ENCODE results near the gene SPNS1. TPM values are rescaled to one million over a fixed set of nuclear protein-coding genes. Genes with fewer than 3 reads are reported as not detected.

The SPNS1 gene
- total and polyA plus RNA-seq, 2 of the 8 experiments (the other 6 are each of a cell fraction or from before 2014, with no cell fraction given): 48.8 to 66.9 TPM

DNA sequence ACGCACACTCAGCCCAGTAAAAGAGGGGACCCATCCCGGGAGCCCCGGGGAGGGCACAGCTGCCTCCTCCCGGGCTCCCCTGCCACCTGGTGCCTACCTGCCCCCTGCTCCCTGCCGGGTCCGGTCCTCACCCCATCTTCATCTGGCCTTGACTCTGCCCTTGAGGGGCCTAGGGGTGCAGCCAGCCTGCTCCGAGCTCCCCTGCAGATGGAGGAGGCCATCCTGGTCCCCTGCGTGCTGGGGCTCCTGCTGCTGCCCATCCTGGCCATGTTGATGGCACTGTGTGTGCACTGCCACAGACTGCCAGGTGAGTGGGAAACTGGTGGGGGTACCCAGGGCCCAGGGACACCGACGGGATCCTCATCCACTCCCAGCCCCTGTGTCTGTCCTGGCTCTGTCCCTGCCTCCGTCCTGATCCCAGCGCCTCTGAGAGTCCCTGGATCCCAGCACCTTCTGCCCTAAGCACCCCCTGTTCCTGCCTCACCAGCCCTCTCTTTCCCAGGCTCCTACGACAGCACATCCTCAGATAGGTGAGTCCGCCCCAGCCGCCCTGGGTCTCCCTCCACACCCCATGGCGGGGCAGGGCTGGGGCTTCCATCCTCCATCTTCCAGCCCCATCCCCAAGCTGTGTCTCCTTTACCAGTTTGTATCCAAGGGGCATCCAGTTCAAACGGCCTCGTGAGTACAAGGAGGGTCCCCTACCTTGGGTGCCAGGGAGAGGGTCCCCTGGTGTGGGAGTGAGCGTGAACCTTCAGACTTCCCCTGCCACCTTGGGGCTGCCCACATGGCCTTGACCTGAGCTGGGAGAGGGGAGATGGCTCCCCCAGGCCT is 10.8 kb downstream of the SPNS1 start:
- H3K79me1 ChIP-seq (ENCODE audit: low read depth, low read length): no peaks in the 10 kb centered on the region
- H4K91ac ChIP-seq (replicated peaks; ENCODE audit: insufficient read length, low read length): no peak overlapping the region
- no peak overlapping the region for H3K4ac ChIP-seq (replicated peaks; ENCODE audit: insufficient read length, low read depth, low read length)
- WGBS, 2 experiments (ENCODE audit: extremely low coverage in 1 of 2, insufficient coverage in 1 of 2, insufficient read length in 1 of 2, insufficient replicate concordance in 2 of 2, low coverage in 1 of 2, low lambda C conversion rate in 2 of 2, missing lambda C conversion rate in 1 of 2): 87% methylated on average over 17 of the region's 19 CpGs; no CpG with 5 or more reads in 1 of the 2 experiments
- POLR2A ChIA-PET (ENCODE audit: partially characterized antibody): interaction anchor here (1.2 to 2.1 kb wide), 3 partner anchors 8 to 11 kb away, joined by 5 to 8 read pairs (median 5); partner anchors contain the start of gene SPNS1
- H3K4me1 ChIP-seq (replicated peaks in 1 of 4; ENCODE audit: control insufficient read depth in 3 of 4, insufficient read depth in 4 of 4, low read length in 3 of 4): no peaks in the 10 kb centered on the region
- H2BK15ac ChIP-seq (ENCODE audit: low read length): no peak overlapping the region
- DNase-seq (ENCODE audit: low read depth in 1 of 2, low spot score in 2 of 2): no peak
- H3K9ac ChIP-seq (replicated peaks in 1 of 4; ENCODE audit: extremely low read depth in 1 of 4, low read depth in 3 of 4, low read length in 3 of 4): no peak overlapping the region
- H3K36me3 ChIP-seq (ENCODE audit: control insufficient read depth in 2 of 4, insufficient read depth in 4 of 4, low read length in 3 of 4): peaks cover 0 to 16% (median 4%) of the 10 kb centered on the region in 4 experiments; a peak in 4 of 8 replicates
- peaks cover 5 to 7% of the 10 kb centered on the region in 2 experiments; a peak in 2 of 4 replicates for H3K9me3 ChIP-seq (ENCODE audit: insufficient read depth in 2 of 2, low read depth in 1 of 2, low read length in 1 of 2)
- H3K4me2 ChIP-seq (ENCODE audit: insufficient read depth in 1 of 2, low read depth in 2 of 2, low read length in 2 of 2): no peak overlapping the region
- no peak overlapping the region for H2BK20ac ChIP-seq (ENCODE audit: low read length)
- CTCF ChIA-PET (ENCODE audit: partially characterized antibody): interaction anchor here (0.9 to 4.0 kb wide), 3 partner anchors 12 to 117 kb away, joined by 3 to 14 read pairs (median 3); no protein-coding TSS in a partner anchor
- H4K20me1 ChIP-seq (replicated peaks in 1 of 2; ENCODE audit: control insufficient read depth in 1 of 2, insufficient read depth in 2 of 2, low read length in 2 of 2): peaks cover 0 to under 1% of the 10 kb centered on the region in 2 experiments
- H2BK5ac ChIP-seq (ENCODE audit: low read depth, low read length): no peak overlapping the region
- no peak overlapping the region for H4K5ac ChIP-seq (ENCODE audit: insufficient read length, low read depth, low read length)
- no peaks in the 10 kb centered on the region for H3K23me2 ChIP-seq (ENCODE audit: low read depth, low read length)
- H3K4me3 ChIP-seq (ENCODE audit: extremely low read depth in 1 of 4, insufficient read depth in 2 of 4, low read depth in 3 of 4, low read length in 4 of 4): no peak overlapping the region
- no peak overlapping the region for H3K27ac ChIP-seq (ENCODE audit: low read depth, low read length)
- H3K27me3 ChIP-seq (replicated peaks in 1 of 4; ENCODE audit: control insufficient read depth in 3 of 4, extremely low read depth in 1 of 4, insufficient read depth in 3 of 4, low read length in 3 of 4): no peaks in the 10 kb centered on the region
- no peak overlapping the region for H2AFZ ChIP-seq (ENCODE audit: low read length)
- H3K23ac ChIP-seq (ENCODE audit: insufficient read length): no peak overlapping the region
- H3K79me2 ChIP-seq (ENCODE audit: control insufficient read depth in 1 of 2, insufficient read depth in 2 of 2, low read length in 2 of 2): no peaks in the 10 kb centered on the region
- no peak overlapping the region for H3K56ac ChIP-seq (replicated peaks; ENCODE audit: insufficient read length, low read depth, low read length)
- H3K14ac ChIP-seq (ENCODE audit: insufficient read length): no peak overlapping the region
- H2BK12ac ChIP-seq (ENCODE audit: low read depth, low read length): no peak overlapping the region
- H2BK120ac ChIP-seq (replicated peaks; ENCODE audit: low read depth, low read length): no peak overlapping the region
- H2AK5ac ChIP-seq (ENCODE audit: low read depth, low read length): no peak overlapping the region
- H4K8ac ChIP-seq (ENCODE audit: extremely low read depth, insufficient read depth, low read length): no peak overlapping the region; the same call in 1 of the 2 replicates
- H3K18ac ChIP-seq (ENCODE audit: extremely low read depth, low read length): no peak overlapping the region
- no peak for FAIRE-seq
- TF ChIP-seq KDM1A (IDR thresholded peaks at IDR 0.05; ENCODE audit: borderline replicate concordance, low read length) (no peak), RFX5 (IDR thresholded peaks at IDR 0.05; ENCODE audit: borderline replicate concordance, low read depth, low read length) (no peak), TEAD4 (IDR thresholded peaks at IDR 0.05; ENCODE audit: low read depth, low read length) (no peak), YY1 (IDR thresholded peaks at IDR 0.05; ENCODE audit: low read depth, low read length) (no peak), BACH1 (IDR thresholded peaks at IDR 0.05; ENCODE audit: low read length) (no peak), EP300 (IDR thresholded peaks at IDR 0.05; ENCODE audit: borderline replicate concordance in 1 of 2, low read depth in 2 of 2, low read length in 2 of 2) (no peak), CTBP2 (IDR thresholded peaks at IDR 0.05; ENCODE audit: borderline replicate concordance, insufficient read depth, insufficient read length, low read length) (no peak), BCL11A (IDR thresholded peaks at IDR 0.05; ENCODE audit: low read depth in 2 of 2, low read length in 2 of 2) (no peak), SRF (IDR thresholded peaks at IDR 0.05; ENCODE audit: low read depth, low read length) (no peak), JUND (IDR thresholded peaks at IDR 0.05; ENCODE audit: low read length) (no peak)

Measured in H1 (cell line).